HG03378 (cell line): ENCODE results near the gene RNF133.
"Not testable (repeated sequence)": the region's sequence is repeated elsewhere in the genome, so short reads cannot be mapped to it uniquely, and the experiment has no call there.

ENCODE experiments used
- ATAC-seq: cut with Tn5 transposase; IDR thresholded peaks from one replicate; pipeline ENCODE4 v1.9.1; 2021; ENCODE audit warnings: mild to moderate bottlenecking, moderate library complexity; ENCODE audit not compliant: unreplicated experiment

The RNF133 gene

DNA sequence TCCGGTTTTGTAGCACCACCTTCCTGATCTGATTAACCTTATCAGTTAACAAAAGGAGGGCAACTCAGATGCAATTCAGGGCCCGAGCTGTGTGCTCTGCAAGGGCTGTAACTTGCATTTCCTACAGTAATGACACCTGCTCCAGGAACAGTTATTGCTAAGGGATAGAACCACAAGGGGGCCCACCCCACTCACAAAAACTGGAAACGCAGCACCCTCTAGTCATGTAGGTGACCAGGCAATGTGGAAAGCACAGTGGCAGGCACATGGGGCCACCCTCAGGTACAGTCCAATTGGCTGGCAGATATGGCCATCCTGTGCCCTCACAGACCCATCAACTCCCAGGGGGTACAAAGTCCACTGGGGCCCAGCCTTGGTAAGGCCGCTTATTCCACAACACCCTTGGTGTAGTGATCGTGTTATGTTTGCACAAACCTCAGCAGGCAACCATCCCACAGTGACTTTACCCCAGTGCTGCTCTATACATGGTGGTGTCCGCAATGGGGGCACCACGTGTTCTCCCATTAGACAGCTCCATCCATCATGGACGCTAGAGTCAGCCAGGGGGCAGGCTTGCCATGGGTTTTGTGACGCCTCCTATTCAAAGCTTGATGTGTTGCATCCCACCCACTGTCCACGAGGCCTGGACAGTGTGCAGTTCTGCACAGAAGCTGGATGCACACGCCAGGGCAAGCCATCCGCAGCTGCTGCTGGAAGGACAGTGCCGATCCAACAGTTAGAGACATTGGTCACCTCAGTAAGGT, 9.4 kb downstream of the RNF133 start:
- no peak for ATAC-seq

- ATAC-seq, result no peak
Measured at GRCh38 chr7:122688400-122688998, 10.4 kb downstream of the RNF133 start.

DNA sequence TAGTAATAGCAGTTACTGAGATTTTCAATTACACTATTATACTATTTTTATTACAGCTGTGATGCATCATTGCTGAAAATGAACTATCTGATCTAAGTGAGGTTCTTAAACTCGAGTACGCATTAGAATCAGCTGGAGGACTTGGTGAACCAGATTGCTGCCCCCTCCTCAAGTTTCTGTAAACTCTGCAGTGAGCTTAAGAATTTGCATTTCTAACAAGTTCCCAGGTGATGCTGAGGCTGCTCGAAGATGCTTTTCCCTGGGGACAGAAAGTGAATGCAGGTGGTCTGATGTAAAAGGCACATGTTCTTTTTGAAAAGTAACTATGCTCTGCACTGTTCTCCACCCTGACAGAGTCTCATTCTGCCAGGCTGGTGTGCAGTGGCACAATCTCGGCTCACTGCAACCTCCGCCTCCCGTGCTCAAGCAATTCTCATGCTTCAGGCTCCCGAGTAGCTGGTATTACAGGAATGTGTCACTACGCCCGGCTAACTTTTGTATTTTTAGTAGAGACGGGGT, 12.5 kb downstream of the RNF133 start:
- no peak for ATAC-seq

GRCh38 chr7:122684504-122684903, 14.4 kb downstream of the RNF133 start:
- ATAC-seq, result no peak

DNA sequence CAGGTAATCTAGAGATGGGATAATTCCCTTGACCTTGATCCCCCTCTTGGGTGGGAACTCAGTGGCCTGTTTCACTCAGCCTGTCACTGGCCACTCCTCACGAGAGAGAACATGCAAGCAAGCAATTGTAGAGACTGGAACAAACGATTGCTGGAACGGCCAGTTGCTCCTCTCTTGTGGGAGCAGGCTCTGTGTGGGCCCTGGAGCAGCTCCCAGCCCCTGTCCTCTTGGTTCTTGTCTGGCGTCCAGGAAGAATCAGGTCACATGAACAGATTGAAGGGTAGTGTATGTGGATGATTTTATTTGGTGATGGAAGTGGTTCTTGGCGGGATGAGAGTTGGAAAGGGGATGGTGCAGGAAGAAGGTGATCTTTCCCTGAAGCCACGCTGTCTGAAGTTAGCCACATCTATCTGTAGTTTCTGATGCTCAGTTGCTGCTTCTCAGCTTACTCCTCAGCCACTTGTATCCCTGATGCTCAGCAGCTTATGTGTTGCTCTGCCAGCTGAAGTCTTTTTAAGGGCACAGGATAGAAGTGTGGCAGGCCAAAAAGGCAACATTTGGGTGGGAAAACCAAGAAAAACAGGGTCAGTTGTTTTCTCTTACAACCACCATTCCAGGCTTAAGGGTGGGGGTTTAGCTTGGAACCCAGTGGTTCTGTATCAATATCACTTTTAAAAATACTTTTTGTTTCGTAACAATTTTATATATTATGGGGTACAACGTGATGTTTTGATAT, 15.9 kb downstream of the RNF133 start:
- ATAC-seq, result no peak

DNA sequence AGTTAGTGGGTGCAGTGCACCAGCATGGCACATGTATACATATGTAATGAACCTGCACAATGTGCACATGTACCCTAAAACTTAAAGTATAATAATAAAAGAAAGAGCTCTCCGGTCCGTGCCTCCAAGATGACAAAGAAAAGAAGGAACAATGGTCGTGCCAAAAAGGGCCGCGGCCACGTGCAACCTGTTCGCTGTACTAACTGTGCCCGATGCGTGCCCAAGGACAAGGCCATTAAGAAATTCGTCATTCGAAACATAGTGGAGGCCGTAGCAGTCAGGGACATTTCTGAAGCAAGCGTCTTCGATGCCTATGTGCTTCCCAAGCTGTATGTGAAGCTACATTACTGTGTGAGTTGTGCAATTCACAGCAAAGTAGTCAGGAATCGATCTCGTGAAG, 17.7 kb downstream of the RNF133 start:
- ATAC-seq, result not testable (repeated sequence)

- no peak for ATAC-seq
Measured at GRCh38 chr7:122679813-122680212, 19.1 kb downstream of the RNF133 start.

- ATAC-seq, result not testable (repeated sequence)
Measured at GRCh38 chr7:122679269-122679709, 19.6 kb downstream of the RNF133 start.

- ATAC-seq, result no peak
Measured at GRCh38 chr7:122677149-122677548, 21.8 kb downstream of the RNF133 start.

DNA sequence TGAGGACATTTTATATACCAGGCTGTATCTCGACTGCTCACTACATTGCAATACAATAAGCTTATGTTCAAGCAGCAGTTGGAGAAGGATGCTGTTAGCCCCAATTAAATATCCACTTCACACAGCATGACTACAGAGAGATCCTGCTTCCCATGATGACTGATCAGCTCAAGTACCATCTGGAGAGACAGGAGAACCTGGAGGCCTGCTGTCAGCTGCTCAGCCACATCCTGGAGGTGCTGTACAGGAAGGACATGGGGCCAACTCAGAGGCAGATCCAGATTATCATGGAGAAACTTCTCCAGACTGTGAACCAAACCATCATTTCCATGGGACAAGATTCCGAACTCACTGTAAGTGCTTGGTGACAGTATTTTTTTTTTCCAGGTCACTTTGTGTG, 22.5 kb downstream of the RNF133 start:
- no peak for ATAC-seq

GRCh38 chr7:122675621-122676020, 23.3 kb downstream of the RNF133 start:
- ATAC-seq, result no peak

DNA sequence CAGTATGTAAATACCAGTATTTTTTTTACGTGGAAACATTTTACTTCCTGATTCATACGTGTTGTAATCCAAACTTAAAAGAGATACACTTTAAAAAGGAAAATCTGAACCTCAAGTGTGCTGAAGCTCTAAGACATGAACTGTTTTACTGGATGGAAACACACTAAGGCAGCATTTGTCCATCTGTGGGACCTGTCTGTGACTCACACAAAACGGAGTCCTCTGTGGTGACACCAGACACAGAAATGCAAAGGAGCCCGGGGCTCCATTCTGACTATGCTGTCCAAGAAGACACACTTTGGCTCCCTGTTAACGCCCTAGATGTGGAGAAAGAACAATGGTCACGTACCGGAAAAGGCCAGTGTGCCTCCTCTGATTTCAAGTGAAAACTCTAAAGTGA, 23.9 kb downstream of the RNF133 start:
- ATAC-seq, result no peak

GRCh38 chr7:122674502-122674901, 24.4 kb downstream of the RNF133 start:
- ATAC-seq, result no peak

GRCh38 chr7:122673951-122674350, 25.0 kb downstream of the RNF133 start:
- no peak for ATAC-seq

- ATAC-seq, result no peak
Measured at GRCh38 chr7:122672536-122672935, 26.4 kb downstream of the RNF133 start.

DNA sequence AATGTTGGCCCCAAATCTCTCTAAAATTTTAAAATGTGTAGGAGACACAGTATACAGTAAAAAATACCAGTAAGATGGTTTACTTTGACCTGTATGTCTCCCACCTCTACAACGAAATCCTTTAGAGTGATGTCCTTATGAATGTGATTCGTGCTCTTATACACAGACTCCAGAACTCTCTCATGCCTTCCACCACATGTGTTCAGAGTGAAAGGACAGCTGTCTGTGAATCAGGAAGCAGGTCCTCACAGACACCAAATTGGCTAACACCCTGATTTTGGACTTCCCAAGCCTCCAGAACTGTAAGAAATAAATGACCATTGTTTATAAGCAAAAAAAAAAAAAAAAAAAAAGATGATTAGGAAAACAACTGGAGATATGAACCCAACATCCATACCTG, 35.2 kb downstream of the RNF133 start:
- ATAC-seq, result no peak

GRCh38 chr7:122658856-122659255, 40.1 kb downstream of the RNF133 start:
- no peak for ATAC-seq

DNA sequence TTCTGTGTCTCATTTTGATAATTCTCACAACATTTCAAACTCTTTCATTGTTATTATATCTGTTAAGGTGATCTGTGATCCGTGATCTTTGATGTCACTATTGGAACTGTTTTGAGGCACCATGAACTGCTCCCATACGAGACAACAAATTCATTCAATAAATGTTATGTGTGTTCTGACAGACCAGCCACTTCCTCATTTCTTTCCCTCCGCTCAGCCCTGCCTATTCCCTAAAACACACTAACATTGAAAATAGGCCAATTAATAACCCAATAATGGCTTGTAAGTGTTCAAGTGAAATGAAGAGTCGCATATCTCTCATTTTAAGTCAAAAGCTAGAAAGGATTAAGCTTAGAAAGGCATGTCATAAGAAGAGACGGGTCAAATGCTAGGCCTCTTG, 45.2 kb downstream of the RNF133 start:
- ATAC-seq, result no peak

DNA sequence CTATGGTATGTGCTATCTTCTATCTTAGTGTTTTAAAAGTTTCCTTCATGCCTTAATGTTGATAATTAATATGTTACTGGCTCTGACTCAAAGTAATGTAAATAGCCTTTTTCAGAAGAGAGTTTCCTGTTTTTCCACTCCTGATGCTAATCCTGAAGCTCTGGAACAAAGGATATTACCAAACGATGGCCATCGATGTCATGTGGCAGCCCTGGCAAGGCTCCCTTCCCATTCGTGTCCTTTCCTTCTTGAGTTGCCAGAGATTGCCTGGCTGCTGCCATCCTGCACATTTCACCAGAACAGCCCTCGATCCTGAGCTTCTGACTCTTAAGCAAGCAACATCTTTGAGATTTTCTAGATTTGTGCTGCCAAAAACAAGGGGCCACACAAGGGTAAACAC, 46.0 kb downstream of the RNF133 start:
- ATAC-seq, result no peak

GRCh38 chr7:122651451-122651850, 47.5 kb downstream of the RNF133 start:
- no peak for ATAC-seq
